ENCODE measurements around the gene BRWD1. TPM values are rescaled to one million over a fixed set of nuclear protein-coding genes. Genes with fewer than 3 reads are reported as not detected.

Gene BRWD1
- total RNA-seq = 46.4 and 85.7 TPM in 2 replicates

GRCh38 chr21:39313571-39314142 is at the start of gene BRWD1:
Gene BRWD1 (minus strand): TSS chr21:39313632. CDS start chr21:39313491, 141 bp downstream.

DNA sequence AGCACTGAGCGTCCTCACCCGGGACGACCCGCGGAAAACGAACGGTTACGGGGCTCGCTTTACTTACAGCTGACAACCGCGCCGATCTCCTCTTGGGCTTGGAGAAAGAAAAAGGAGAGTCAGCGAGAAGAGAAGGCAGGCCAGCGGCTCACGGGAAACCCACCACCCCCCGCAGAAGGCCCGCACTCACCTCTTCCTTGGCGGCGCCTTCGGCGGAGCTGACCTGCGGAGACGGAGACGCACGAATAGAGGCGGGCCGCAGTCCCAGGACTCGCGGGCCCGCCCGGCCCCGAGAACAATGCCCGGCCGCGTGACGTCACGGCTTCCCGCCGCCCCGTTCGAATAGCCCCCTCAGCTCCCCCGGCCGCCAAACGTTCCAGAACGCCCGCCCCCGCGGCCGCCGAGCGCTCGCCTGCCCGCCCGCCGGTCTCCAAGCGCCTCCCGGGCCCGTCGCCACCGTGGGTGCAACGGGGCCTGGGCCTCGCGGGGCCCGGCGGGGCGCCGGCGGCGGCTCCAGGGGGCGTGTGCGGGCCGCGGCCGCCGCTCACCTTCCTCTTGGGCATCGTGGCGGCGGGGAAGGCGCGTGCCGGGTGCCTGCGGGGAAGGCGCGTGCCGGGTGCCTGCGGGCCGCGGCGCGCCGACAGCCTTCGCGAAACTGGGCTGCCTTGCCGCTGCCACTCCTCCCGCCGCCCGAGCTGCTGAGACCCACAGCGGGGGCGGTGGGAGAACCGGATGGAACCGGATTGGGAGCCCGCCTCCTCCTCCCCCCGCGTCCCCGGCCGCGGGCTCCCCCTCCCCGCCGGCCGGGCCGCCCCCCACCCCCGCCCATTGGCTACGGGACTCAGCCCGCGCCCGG is 35.2 kb upstream of the BRWD1 start, which contains the start of gene HMGN1:
Gene HMGN1 (minus strand): TSS at position 734 of the 856 bp plus-strand sequence. CDS start 171 bp downstream, at position 563.

DNA sequence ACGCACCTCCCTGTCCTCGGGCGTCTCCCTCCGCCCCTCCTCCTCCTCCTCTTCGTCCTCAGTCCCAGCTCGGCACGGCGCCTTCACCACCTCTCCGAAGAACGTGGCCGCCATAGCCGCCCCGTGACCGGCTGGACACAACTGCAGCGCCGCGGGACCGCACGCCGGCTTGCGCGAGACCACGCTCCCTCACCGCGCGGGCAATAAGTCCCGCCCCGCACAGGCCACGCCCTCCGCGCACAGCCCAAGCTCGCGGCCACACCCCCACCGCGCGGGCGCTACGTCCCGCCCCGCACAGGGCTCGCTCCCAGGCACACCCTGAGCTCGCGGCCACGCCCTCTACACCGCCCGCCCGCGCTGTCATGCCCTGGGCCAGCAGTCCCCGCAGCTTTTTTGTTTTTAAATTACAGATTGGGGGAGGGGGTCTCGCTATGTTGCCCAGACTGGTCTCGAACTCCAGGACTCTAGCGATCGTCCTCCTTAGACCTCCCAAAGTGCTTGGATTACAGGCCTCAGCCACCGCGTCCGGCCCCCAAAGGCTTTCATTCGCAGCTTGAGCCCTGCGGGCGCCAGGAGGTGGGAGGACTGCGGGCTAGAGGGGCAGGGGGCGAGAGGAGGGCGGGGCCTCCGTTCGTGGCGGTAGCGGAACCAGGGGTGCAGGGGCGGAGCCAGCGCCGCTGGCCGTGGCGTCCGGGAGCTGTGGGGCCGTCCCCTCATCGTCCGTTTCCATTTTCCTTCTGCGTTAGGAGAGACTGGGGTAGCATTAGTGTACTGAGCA is 130.0 kb downstream of the BRWD1 start, which contains the start of gene PSMG1:
Gene PSMG1 (minus strand): TSS at position 180 of the 778 bp plus-strand sequence. CDS start 66 bp downstream, at position 114.

Other genes starting within 250 kb of the BRWD1 start
- 40.6 and 95.3 TPM in 2 replicates for gene PSMG1, start 130.2 kb downstream of the BRWD1 start, total RNA-seq
- 169 and 252 TPM in 2 replicates for gene HMGN1, start 35.5 kb upstream of the BRWD1 start, total RNA-seq
- gene LCA5L, start 132.1 kb upstream of the BRWD1 start, total RNA-seq = 1.4 and 1.5 TPM in 2 replicates
- gene SH3BGR, start 138.3 kb upstream of the BRWD1 start, total RNA-seq = 3.3 and 6.8 TPM in 2 replicates

Data from regular cardiac myocyte (primary cell).